CD4-positive, alpha-beta T cell treated with Interleukin-1 beta for 1 hour (primary cell): ENCODE results near the gene ATXN1.

Experiments
- DNase-seq, 2 donors: peaks; one replicate each; pipeline ENCODE4 v3.0.0-alpha.2; 2020 to 2022

Gene ATXN1

DNA sequence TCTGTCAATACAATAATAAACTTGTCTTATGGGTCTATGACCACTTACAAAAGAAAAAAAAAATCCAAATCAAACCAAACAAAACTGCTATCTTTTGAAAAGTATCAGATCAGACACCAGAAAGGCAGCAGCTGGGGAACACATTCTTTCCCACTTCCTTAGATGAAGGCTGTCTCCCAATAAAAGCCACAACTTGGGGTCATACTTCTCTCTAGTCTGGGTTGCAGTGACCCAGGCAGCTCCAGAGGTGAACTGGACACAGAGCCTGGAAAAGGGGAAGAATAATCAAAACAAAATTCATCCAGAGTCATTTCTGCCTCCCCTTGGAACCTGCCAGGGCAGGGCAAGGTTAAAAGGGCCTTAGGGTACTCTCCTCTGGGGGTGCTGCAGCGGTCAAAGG lies 19.1 kb downstream of the ATXN1 start:
- DNase-seq: no peak

DNA sequence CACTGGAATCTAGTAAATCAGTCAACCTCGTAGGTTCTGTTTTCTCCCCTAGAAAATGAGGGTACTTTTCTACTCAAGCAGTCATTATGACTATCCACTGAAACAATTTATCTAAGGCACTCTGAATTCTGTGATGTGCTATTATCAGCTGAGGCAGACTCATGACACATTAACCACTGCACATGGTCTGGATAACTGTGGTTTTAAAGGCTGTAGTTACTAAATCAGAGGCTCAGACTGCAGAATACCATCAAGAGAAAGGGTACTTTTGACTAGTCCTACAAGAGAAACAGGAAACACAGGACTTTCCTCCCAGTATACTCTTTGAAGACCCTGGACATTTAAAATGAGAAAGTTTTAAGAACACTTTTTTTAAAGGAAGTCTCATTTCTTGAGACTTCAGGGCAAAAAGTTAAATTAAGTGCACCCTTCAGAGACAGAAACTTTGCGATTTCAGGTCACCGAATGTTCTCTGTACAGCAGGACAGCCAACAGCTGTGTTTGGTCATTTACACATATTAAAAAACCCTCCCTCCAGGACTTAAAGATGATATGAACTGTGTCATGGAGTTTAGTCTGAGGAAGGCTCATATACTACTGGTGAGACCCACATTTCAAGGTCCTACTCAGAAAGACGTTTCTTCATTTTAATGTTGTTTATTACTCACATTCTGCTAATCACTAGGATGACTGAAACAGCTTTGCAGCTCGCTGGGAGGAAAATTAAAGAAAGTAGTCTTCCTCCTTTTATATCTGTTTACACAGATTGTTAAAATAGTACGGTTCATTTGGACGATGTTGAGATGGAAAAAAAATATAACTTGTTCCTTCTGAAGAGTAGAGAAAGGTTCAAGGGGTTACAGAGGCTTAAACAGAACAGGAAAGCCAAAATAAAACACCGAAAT lies 19.9 kb downstream of the ATXN1 start:
- DNase-seq: peak in 1 of 2 donors; percentile 30

DNA sequence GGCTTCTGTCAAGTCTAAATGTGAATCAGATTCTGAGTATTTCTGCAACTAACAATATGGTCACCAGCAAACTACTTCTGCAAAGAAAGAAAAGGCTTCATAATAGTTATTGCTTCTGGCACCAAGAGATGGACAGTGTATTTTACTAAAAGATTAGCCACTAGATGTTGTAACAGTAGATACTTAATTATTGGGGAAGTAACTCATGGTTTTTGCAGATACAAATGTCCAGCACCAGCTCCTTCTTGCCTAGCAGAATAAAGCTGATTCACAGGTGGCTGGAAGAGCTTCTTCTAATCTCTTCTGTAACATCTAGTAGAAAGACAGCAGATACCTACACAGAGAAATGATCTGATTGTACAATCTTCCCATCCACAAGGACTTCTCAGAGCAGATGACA lies 21.2 kb downstream of the ATXN1 start:
- DNase-seq: no peak

DNA sequence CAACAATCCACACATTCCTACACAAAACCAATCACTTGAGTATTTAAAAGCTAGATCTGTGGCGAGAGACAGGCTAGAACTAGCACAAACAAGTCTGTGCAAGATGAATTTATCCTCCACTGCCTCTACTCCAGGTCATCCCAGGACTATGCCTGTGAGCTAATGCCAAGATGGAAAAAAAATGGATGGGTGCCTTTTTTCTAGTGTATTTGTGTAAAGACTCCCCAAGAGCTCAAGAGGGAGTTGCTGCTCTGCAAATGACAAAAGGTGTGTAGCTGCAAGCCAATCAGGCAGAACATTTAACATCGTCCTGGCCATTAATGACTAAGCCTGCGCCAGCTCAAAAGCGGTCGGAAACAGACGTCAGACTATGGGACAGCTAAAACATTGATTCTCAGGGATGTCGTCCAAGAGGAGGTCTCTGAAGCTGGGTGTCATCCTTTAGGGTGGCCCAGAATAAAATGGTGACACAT lies 21.9 kb downstream of the ATXN1 start:
- no peak for DNase-seq

DNA sequence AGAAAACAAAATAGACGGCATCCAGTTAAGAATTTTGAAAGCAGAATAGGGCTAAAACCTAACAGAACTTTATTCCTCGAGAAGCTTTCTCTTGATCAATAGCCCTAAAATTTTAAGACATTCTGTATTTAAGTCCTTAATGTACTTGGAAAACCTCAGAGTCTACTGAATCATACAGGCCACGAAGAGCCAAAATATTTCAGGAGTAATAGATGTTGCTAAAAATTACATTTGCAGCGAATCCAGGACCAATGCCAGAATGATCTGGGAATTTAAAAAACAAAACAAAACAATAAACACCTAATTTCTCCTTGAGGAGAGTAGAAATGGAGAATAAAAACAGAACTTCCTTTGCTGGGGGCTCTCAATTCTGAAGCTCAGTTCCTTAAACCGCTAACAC lies 23.3 kb downstream of the ATXN1 start:
- DNase-seq: no peak

DNA sequence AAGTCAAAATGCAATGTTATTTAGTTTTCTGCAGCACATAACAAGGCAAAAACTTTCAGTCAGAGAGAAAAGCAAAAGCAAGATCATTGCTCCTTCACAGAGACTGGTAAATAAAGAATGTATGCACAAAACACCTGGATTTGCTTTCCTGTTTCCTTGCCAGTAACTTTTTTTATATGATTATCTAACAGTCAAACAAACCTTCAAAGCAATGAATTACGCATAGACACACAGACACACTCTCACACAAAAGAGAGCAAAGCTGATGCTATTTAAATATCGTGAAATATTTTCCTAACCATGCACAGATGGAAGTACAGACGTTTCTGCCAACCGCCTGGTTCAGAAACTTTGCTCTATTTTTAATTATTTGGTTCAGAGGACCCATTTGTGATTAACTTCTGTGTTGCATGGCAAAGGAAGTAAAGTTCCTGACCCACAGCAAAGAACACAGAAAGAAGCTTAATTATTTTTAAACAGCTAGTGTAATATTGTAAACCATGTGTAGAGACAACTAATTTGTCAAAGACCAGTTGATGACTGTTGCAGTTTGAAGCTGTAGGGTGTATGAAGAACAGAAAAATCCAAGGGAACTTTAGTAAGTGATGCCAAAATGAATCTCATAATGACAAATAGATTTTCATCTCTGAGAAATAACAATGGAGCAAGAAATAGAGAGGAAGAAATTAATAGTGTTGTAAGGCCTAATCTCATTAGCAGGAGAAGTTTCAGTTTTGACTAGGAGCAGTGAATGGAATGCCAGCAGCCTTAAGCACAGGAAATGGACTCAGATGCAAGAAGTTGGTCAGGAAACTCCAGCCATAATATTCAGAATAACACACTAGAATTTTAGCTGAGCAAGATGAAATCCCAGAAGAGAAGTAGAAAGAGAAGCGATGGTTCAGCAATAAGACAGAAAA lies 24.1 kb downstream of the ATXN1 start:
- no peak for DNase-seq

DNA sequence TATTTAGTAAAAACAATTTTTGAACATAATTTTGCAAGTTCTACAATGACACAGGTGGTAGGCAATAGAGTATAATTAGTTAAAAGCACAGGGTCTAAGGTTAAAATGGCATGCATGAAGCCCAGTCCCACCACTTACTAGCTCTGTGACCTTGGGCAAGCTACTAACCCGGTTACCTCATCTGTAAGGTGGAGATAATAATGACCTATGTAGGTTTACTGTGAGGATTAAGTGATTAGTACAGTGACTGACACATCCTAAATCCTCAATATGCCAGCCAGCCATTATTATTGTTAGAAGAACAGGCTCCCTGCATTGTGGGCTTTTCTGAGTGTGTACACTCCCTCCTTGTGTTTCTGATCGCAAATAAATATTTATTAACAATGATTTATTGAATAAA lies 26.2 kb downstream of the ATXN1 start:
- DNase-seq: no peak

DNA sequence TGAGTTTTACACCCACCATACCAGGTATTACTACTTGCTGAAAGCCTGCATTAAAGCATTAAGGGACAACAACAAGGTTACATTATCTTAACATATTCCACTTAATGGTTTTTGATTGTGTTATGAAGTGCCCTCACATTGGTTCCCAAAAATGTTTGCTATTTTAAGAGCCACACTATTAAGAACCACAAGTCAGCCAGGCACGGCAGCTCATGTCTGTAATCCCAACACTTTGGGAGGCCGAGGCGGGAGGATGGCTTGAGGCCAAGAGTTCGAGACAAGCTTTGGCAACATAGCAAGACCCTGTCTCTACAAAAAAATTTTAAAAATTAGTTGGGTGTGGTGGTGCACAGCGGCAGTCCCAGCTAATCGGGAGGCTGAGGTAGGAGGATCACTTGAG lies 28.2 kb downstream of the ATXN1 start:
- no peak for DNase-seq

DNA sequence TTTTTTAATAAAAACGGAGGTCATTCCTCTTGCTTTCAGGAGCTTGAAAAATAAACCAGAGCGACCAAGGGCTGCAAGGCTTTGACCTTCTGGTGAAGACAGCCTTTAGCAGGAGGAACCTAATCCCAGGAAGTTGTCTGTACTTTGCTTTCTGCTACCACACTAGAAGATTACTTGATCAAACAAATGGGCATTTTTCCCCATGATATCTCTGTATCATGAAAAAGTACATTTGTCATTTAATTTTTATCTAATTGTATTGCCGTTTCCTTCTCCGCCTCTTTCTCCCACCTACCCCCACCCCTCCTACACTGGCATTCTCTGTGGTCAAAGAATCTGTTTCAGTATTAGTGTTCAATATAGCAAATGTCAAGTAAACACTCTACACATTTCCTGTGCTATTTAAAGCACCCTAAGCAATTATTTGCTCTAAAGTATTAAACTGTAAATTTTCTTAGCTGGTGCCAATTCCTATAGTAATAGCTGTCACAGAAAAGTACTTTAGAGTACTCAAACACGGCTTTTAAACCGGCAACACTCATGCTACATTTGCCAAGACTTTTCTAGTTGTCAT lies 29.7 kb downstream of the ATXN1 start:
- peak in 1 of 2 donors; percentile 56 for DNase-seq

DNA sequence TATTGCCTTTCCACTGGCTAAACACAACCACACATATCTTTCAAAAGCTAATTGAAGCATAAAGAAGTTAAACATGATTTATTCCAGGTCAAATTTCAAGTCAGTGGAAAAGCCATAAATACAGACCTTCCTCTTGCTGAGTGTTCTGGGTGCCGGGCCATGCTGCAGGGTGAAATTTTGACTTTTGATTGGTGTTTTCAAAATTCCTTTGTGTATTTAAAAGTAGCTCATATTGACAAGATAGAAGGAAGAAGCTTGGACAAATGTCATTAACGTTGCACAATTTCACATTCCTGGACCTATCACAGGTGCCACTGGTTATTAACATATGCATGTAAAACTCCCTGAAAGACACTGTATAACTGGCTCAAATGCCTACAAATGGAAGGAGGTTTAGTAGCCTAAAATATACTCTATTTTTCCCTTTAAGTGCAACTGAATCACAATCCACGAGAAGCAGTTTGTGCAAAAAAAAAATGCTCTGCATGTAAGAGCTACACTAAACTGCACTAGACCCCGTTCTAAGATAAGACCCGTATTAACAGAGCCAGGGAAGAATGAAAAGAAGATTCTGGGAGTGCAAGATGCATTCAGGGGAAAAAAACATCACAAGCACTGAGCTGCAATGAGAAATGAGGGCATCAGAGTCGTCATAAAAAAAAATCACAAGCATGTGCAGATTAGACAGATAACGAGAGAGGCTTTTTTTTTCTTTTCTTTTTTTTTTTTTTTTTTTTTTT lies 30.4 kb downstream of the ATXN1 start:
- peak in 1 of 2 donors; percentile 48 for DNase-seq

DNA sequence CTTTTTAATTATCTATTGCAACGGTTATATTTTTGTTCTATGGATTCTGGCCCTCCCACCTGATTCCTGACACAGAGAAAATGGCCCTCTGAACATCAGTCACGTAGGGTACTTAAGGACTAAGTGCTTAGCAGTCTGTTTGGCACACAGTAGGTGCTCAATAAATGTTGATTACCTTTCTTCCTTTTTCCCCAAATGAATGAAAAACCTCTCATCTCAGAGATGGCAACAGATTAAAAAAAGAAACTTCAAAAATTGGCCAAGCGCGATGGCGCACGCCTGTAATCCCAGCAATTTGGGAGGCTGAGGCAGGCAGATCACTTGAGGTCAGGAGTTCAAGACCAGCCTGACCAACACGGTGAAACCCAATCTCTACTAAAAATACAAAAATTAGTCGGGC lies 31.5 kb downstream of the ATXN1 start:
- DNase-seq: no peak

DNA sequence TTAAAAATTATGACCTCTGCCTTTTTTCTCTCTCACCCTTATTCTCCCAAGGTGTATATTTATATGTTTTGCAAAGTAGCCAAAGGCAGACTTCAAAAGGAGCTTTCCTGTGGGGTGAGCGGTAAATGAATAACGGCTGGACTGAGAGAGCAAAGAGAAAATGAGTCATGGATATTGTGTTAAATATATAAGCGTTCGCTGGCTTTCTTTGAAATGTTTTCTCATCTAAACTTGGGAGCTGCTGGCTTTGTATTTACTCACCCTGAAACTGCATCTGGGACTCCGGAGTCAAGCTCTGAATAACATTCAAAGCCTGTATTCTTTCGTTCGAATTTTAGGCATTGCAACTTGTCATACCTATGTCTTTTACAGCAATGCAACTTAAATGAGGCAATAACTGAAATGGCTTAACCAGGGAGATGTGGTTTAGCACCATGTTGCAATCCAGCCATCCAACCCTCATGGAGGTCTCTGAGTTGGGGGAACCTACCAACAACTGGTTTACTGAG lies 32.0 kb downstream of the ATXN1 start:
- no peak for DNase-seq

DNA sequence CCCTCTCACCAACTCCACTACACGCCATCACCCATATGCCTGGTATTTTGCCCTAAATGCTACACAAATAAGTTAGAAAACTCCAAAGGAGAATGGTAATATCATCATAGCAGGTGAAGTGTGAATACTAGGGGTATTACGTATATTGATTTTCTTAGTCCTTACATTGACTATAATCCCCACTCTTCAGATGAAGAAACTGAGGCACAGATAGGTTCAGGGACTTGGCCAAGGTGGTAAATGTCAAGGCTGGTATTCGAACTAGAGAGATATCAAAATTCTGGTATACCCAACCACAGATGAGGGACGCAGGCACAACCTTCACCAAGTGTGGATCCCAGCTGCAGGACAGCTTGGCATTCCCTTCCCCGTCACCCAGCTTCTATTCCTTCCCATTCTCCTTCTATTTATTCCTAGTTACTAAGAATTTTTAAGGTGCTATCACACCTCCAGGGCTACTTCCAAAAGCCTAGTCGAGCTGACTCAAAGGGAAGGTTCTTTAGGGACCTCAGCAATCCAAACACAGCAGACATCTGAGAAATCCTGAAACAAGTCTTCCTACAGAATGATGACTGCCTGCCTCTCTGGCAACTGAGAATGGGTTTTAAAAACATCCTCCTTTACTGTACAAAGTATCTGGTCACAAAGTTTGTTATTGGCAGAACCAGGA lies 32.6 kb downstream of the ATXN1 start:
- no peak for DNase-seq

DNA sequence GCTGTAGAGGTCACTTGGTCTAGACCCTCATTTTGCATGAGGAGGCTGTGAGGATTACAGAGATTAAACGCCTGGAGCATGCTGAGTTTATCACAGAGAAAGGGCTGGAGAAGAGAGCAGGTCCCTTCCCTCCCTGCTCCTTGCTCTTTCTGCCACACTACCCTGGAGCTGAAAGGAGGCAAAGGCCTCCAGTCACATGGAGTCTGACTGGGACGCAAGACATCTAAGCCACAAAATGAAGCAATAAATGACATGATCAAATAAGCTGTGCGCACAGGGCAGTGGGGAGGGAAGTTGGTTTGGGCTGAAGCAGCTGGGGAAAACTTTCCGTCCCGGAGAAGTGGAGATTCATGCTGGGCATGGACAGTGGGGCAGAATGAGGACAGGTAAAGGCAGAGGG lies 33.3 kb downstream of the ATXN1 start:
- DNase-seq: peak in 1 of 2 donors; percentile 30

DNA sequence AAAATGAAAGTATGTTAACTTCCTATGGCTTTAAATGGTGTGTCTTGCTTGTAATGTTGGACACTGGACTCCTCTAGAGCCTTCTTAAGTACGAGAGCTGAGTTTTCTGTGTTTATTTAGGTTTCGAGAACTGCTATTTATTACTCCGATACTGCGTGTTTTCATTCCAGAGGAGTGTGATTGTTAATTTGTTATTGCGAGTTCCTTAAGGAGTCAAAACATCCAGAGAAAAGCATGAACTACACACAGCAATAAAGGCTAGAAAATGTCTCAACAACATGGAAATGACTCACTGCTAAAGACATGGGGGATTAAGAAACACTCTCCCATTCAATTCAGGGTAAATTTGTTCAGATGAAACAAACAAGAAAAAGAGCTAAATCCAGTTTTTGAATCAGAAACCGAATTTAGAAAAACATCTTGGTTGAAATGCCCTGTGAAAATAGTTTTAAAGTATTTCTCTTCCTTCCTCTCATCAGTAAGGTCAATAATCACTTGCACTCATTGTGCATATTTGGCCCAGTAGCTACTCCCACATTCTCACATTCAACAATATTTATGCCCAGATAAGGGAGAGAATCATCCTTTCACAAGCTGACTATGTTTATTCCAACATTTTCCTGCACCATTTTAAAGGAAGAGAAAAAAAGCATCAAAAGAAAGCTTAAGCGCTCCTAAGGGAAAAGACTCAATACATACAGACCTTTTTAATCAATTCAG lies 36.0 kb downstream of the ATXN1 start:
- DNase-seq: no peak

DNA sequence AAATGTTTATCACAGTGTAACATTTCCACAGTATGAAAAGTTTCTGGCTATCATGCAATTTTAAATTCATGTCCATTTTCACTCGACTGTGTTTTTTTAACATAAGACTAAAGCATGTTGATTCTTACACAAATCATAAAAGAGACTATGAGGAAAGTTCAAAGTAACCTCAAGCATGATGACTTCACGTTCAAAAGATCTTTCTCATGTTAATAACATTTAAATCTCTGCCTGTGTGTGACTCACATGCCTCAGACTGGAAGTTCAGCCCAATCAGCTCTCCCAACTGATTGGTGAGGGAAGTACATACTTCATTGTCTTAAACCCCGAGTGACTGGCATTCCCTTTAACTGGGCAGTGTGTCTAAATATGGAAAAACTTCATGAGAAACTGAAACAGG lies 37.4 kb downstream of the ATXN1 start:
- no peak for DNase-seq

DNA sequence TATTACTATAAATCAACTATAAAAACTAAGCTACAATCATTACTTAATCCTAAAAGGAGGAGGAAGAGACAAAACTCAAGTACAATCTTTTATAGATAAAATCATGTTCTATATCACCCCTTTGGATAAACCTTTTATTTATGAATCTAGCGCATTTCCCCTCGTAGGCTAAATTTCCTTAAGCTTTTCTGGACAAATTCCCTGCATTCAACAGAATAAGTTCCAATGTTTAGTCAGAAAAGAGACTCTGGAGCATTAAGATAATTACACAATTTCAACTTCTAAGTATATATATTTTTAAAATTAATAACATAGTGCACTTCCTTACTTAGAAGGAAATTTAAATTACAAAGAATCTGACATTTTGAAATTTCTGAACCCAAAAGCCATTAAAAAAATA lies 37.9 kb downstream of the ATXN1 start:
- no peak for DNase-seq

DNA sequence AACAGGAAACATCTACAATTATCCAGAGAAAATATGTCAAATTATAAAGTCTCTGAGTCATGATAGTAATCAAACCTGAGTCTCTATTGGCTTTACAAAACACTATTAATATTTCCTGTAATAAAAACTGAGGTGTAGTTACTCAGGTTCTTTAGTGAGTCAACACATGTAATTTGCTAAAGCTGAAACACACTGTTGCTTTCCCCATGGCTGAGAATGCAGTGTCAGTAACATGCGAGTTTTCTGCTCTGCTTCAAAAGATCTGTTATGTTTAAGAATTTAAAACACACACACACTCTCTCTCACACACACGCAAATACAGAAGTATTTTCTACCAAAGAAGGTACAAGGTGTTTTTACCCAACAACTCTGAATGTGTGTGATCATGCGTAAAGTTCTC lies 38.6 kb downstream of the ATXN1 start:
- no peak for DNase-seq

DNA sequence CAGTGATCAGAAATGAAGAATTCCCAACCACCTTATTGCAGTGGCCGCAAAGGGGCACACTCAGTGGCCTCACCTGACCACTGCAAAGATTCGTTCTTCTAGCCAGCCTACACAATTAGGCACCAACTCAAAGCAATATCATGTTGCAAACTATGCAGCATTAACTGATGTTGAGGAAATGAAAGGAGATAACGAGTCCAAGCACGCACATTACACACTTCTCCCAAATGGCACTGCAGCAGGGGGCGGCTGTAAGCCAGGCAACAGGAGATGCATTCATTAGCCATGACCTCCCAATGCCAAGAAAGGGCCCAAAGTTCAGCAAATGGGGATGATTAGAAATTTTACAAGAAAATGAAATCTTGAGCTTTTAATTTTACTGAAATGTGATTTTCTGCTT lies 39.3 kb downstream of the ATXN1 start:
- DNase-seq: no peak

DNA sequence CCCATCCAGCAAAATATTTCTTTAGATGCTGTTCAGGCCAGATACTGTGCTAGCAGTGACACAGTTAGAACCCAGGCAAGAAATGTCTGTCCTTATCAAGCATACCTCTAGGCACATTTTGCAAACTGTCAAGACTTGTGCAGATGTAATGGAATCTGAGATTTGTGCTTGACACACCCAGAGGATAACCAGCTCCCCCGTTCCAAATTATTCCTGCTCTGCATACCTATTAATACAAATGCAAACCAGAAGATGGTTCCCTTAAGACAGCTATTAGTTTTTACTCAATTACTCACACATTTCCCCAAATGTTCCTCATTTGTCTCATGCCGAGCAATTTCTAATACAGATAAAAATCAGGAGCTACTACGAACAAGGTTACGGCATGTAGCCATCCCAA lies 40.4 kb downstream of the ATXN1 start:
- DNase-seq: no peak

DNA sequence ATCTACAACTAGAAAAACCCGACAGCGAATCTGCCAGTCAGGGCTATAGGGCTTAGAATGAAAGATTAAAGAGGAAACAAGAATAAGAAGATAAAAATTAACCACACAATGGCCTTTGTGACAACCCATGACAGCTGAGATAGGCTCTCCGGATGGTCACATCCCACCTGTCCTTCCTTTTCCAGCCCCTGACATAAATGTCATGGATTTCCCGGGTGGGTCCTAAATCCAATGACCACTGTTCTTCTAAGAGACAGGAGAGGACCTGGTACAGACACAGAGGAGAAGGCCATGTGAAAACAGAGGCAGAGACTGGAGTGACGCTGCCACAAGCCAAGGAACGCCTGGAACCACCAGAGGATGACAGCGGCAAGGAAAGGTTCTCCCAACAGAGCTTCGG lies 41.8 kb downstream of the ATXN1 start:
- no peak for DNase-seq
